ENCODE data around the gene ATP6V1C2. TPM values are rescaled to one million over a fixed set of nuclear protein-coding genes. Genes with fewer than 3 reads are reported as not detected.
A peak's percentile ranks its signal among the peaks of the same experiment; 100 is the strongest.
"Not testable (repeated sequence)": the region's sequence is repeated elsewhere in the genome, so short reads cannot be mapped to it uniquely, and the experiment has no call there.

Gene ATP6V1C2
- polyA plus RNA-seq, 1 donor: 1.7 TPM

DNA sequence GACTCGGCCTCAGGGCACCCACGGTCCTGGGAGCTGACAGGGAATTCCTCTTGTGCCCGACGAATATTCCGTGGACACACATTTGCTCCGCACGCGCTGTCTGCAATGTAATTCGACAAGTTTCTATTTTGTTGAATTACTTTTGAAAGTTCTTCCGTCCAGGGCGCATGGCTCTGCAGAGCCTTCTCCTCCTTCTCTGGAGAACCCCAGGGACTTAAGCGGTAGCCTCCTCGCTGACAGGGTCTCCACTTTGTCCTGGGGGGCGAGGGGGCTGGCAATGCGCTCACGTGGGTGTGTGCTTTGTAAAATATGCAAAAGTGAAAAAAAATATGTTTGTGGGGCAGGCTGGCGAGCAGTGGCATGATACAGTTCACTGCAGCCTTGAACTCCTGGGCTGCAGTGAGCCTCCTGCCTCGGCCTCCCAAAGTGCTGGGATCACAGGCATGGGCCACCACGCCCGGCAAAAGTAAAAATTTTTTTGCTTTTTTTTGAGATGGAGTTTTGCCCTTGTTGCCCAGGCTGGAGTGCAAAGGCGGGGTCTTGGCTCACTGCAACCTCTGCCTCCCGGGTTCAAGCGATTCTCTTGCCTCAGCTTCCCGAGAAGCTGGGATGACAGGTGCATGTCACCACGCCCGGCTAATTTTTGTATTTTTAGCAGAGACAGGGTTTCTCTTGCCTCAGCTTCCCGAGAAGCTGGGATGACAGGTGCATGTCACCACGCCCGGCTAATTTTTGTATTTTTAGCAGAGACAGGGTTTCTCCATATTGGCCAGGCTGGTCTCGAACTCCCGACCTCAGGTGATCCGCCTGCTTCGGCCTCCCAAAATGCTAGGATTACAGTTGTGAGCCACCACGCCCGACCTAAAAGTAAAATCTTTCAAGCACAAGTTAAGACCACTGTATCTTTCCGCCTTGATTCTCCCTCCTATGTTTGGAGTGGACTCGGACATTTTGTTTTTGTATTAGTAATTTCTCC is 92.0 kb downstream of the ATP6V1C2 start:
- DNase-seq: not testable (repeated sequence)

- DNase-seq: no peak
Measured at GRCh38 chr2:10814142-10814541, 92.7 kb downstream of the ATP6V1C2 start.

- DNase-seq: no peak
Measured at GRCh38 chr2:10814571-10815331, 93.3 kb downstream of the ATP6V1C2 start.

GRCh38 chr2:10817413-10817812 is 96.0 kb downstream of the ATP6V1C2 start:
- no peak for DNase-seq

- DNase-seq: not testable (repeated sequence)
Measured at GRCh38 chr2:10818305-10818704, 96.9 kb downstream of the ATP6V1C2 start.

DNA sequence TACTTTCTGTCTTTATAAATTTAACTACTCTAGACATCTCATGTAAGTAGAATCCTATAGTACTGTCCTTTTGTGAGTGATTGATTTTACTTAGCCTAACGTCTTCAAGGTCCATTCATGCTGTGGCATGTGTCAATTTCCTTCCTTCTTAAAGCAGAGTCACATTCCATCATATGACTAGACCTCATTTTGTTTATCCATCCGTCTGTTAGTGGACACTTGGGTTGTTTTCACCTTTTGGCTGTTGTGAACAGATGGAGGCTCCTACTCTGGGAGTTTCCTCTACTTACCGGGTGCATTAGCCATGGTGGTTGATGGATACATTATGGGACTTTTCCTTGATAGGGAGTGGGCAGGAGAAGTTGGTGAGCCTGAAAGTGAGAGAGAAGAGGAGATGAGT is 97.6 kb downstream of the ATP6V1C2 start:
- no peak for DNase-seq

- DNase-seq: no peak
Measured at GRCh38 chr2:10819714-10820314, 98.4 kb downstream of the ATP6V1C2 start.

DNA sequence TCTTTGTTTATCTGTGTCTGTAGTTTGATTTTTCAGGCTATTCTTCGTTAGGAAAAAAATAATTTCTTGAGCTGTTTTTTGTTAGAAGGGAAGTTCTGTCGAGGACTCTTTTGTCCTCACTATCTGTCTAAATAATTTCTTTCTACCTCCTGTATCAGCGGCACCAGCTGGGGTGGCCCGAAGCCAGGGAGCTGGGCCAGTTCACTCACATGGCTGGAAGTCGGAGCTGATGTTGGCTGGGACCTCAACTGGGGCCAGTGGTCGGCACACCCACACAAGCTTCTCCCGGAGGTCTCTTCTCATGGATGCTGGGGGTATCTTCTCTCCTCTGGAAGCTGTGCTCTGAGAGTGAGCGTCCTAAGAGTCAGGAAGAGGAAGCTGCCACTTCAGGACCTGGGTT is 99.1 kb downstream of the ATP6V1C2 start:
- DNase-seq: no peak

DNA sequence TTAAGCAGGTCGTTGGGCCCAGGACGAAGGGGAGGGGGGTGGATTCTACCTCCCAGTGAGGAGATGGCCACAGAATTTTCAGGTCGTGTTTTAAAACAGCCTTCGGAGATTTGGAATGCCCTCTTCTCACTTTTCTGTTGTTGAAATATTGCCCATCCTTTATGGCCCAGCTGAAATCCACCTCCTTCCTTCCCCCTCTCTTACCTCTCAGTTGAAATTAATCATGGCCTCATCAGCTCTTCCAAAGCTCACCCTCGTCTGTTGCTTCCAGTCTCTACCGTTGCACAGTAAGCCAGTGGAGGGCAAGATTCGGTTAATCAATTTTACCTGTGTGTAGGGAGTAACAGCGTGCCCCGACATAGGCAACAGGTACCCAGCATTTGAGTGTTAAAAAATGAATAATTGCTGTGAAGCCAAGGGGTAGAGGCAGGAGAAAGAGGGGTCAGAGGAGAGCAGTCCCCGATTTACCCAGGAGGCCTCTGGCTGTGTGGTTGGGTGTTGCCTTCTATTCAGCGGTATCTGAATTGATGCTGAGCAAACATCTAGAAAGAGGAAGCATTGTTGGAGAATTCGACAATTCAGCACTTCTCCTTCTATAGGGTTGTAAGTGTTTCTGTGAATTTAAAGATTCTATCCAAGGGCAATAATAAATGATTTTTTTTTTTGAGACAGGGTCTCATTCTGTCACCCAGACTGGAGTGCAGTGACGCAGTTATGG is 99.7 kb downstream of the ATP6V1C2 start:
- DNase-seq: no peak

DNA sequence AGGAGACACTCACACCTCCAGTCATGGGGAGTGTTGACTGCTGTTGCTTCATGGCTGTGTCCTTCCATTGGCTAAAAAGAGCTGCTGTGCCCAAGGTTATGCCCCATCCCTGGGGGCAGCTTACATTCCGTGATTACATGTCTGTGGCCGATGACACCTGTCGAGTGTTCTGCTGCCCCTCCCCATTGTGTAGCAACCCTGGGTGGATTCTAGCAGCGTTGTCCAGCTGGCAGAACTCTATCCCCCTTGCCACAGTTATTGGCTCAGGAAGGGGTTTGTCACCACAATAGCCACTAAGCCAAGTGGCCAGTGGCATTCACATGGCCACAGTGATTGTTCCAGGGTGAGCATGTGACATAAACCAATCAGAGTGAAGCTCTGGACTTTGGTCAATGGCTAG is 102.8 kb downstream of the ATP6V1C2 start:
- no peak for DNase-seq

- DNase-seq: no peak
Measured at GRCh38 chr2:10826026-10826425, 104.6 kb downstream of the ATP6V1C2 start.

GRCh38 chr2:10826625-10827024 is 105.2 kb downstream of the ATP6V1C2 start:
- no peak for DNase-seq

- DNase-seq: no peak
Measured at GRCh38 chr2:10828346-10828745, 106.9 kb downstream of the ATP6V1C2 start.

DNA sequence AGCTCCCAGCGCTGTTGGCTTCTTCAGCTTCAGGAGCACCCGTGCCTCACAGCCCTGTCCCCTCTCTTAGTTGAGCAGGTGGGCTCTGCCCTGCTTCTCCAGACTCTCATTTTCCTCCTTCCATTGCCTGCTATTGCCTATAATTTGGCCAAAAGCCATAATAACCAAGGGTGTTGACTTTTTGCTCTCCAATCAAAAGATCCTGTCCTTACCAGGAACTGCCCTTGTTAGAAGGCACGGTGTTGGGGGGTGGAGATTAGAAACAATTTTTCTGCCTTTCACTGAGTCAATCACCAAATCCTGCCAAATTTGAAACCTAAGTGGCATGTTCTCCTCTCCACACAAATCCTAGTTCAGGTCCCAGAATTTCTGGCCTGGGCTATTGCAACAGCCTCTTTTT is 107.9 kb downstream of the ATP6V1C2 start:
- DNase-seq: no peak

- DNase-seq: no peak
Measured at GRCh38 chr2:10830203-10830602, 108.8 kb downstream of the ATP6V1C2 start.

DNA sequence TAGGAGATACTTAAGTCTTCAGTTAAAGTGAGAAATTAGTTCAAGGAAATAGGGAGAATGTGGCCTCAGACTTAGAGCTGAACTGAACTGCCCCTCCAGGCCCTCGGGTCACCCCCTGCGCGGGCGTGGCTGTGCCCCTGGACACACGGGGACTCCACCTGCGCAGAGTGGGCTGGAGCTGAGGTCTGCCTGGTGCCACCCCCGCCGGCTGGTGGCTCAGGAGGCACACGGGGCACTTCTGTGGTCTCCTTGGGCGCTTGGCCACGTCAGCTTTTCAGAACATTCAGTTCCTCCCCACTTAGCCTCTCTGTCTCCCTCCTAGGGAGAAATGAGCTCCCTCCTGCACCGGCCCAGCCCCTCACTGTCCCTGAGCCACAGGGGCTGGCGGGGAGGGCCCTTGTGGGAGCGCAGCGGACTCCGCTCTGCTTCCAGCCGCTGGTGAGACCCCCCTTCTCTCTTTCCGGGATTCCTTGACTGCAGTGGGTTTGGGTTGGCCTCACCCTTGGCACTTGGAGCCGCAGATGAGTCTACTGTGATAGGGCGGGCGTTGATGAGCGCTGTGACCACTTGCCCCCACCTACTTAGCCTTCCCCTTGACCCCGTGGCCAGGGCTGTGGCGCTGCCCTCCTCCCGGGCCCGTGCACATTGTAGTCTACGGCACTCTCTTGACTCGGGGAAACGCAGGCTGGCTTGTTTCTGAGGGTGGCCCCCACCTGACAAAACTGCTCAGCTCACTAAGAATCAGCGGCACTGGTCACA is 109.4 kb downstream of the ATP6V1C2 start:
- no peak for DNase-seq

DNA sequence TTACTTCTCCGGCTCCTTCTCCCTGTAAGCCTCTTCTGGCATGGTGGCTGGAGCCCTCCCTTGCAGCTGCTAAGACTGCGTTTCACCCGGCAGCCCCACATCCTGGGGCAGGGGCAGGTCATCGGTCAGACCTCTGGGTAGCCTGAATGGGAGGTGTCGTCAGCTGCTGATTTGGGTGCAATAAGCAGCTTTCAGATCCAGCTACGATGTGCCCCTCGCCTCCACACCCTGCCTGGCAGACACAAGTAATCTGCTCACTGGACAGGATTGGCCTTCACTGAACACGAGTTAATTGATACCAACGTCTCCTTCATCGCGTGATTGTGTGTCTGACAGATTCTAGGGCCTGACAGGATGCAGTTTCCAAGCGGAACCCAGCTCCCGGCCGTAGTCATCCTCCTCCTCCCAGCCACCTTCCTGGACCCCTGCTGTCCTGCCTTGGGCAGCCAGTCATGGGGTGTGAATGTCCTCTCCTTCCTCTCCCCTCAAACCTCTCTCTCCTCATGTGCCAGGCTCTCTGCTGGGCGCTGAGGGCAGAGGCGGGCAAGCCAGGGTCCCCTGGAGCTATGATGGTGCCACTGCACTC is 110.1 kb downstream of the ATP6V1C2 start:
- no peak for DNase-seq

- peak; percentile 82 for DNase-seq
Measured at GRCh38 chr2:10832203-10832936, 110.9 kb downstream of the ATP6V1C2 start.

- DNase-seq: no peak
Measured at GRCh38 chr2:10833021-10833420, 111.6 kb downstream of the ATP6V1C2 start.

DNA sequence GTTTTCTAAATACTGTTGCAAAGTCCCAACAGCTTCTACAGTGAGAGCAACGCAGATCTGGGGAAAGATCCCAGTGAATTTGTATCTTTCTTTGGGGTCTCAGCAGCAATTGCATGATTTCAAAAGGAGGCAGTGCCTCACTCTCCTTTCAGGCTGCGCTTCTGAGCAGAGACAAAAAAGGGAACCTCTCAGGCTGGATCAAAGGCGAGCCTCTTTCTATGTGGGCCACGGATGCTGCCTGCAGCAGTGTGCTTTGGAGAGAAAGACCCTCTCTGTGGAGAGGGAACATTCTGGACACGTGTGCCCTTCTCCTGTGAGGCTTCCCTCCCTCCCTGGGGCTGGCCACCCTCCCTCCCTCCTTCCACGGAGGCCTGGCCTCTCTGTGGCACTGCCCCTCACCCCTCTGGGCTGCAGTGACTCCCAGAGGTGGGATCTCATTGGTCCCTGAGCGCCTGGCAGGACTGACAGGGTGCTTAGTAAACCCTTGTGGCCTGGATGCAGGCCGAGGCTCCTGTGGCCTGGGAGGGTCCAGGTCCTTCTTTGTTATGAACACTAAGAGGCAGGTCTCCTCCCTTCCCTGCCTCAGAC is 112.7 kb downstream of the ATP6V1C2 start:
- no peak for DNase-seq
